ENCODE results near the gene HYCC2. TPM values are rescaled to one million over a fixed set of nuclear protein-coding genes. Genes with fewer than 3 reads are reported as not detected.

HYCC2 gene
- polyA plus RNA-seq, 1 experiment = 6.1 TPM

- POLR2A ChIA-PET = no interaction called here
- peaks cover 6% of the 10 kb centered on the region; the same call in 1 of the 2 replicates for H3K9me3 ChIP-seq (ENCODE audit: control insufficient read depth, insufficient read depth, low read length)
- no peaks in the 10 kb centered on the region for H3K27me3 ChIP-seq (ENCODE audit: control insufficient read depth, insufficient read depth, low read length)
- DNase-seq (ENCODE audit: low read depth, low spot score) = no peak
- CTCF ChIA-PET = no interaction called here
- no peak overlapping the region for H3K4me3 ChIP-seq (ENCODE audit: low read depth, low read length)
- H3K27ac ChIP-seq (ENCODE audit: low read depth, low read length) = no peak overlapping the region
- TF ChIP-seq, protein P1, sequence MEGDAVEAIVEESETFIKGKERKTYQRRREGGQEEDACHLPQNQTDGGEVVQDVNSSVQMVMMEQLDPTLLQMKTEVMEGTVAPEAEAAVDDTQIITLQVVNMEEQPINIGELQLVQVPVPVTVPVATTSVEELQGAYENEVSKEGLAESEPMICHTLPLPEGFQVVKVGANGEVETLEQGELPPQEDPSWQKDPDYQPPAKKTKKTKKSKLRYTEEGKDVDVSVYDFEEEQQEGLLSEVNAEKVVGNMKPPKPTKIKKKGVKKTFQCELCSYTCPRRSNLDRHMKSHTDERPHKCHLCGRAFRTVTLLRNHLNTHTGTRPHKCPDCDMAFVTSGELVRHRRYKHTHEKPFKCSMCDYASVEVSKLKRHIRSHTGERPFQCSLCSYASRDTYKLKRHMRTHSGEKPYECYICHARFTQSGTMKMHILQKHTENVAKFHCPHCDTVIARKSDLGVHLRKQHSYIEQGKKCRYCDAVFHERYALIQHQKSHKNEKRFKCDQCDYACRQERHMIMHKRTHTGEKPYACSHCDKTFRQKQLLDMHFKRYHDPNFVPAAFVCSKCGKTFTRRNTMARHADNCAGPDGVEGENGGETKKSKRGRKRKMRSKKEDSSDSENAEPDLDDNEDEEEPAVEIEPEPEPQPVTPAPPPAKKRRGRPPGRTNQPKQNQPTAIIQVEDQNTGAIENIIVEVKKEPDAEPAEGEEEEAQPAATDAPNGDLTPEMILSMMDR (IDR thresholded peaks at IDR 0.05; ENCODE audit: low read depth, low read length) = no peak
Observed at GRCh38 chr2:201111096-201111495, 39.6 kb upstream of the HYCC2 start.

DNA sequence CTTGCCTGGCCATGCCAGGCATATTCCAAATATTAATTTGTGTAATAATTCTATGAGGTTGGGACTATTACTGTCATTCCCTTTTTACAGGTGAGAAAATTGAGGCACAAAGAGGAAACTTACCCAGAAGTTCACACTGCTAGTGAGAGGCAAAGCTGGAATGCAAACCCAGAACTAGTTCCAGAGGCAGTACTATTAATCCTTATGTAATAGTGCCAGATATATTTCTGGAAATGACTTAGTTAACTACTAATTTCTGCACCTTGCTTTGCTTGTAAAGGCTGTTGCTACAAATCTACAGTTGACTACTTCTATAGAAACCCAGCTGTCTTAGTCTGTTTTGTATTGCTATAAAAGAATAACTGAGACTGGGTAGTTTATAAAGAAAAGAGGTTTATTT, 39.1 kb upstream of the HYCC2 start:
- Histone ChIP-seq H3K27me3 (ENCODE audit: control insufficient read depth, insufficient read depth, low read length) (no peaks in the 10 kb centered on the region), H3K4me3 (ENCODE audit: low read depth, low read length) (no peak overlapping the region), H3K27ac (ENCODE audit: low read depth, low read length) (no peak overlapping the region), H3K9me3 (ENCODE audit: control insufficient read depth, insufficient read depth, low read length) (peaks cover 5% of the 10 kb centered on the region; the same call in 1 of the 2 replicates)
- ChIA-PET POLR2A (no interaction called here), CTCF (no interaction called here)
- TF ChIP-seq, protein P1 (IDR thresholded peaks at IDR 0.05; ENCODE audit: low read depth, low read length) = no peak
- DNase-seq (ENCODE audit: low read depth, low spot score) = no peak

DNA sequence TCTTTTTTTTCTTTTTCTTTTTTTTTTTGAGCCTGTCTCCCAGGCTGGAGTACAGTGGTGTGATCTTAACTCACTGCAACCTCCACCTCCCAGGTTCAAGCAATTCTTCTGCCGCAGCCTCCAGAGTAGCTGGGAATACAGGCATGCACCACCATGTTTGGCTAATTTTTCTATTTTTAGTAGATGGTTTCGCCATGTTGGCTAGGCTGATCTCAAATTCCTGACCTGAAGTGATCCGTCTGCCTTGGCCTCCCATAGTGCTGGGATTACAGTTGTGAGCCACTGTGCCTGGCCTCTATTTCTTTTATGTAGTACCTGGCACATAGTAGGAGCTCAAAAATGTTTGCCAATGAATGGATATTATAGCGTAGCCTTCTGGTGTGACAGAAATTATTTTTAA, 37.7 kb upstream of the HYCC2 start:
- no peak overlapping the region for H3K4me3 ChIP-seq (ENCODE audit: low read depth, low read length)
- TF ChIP-seq, protein P1 (IDR thresholded peaks at IDR 0.05; ENCODE audit: low read depth, low read length) = no peak
- no peak for DNase-seq (ENCODE audit: low read depth, low spot score)
- no peaks in the 10 kb centered on the region for H3K9me3 ChIP-seq (ENCODE audit: control insufficient read depth, insufficient read depth, low read length)
- no peak overlapping the region for H3K27ac ChIP-seq (ENCODE audit: low read depth, low read length)
- no peaks in the 10 kb centered on the region for H3K27me3 ChIP-seq (ENCODE audit: control insufficient read depth, insufficient read depth, low read length)
- CTCF ChIA-PET = interaction anchor here (0.9 kb wide), 1 partner anchor 40 kb away, joined by 3 read pairs; no protein-coding TSS in a partner anchor
- POLR2A ChIA-PET = no interaction called here

GRCh38 chr2:201108341-201108740, 36.9 kb upstream of the HYCC2 start:
- TF ChIP-seq, protein P1 (IDR thresholded peaks at IDR 0.05; ENCODE audit: low read depth, low read length) = no peak
- Histone ChIP-seq H3K9me3 (ENCODE audit: control insufficient read depth, insufficient read depth, low read length) (no peaks in the 10 kb centered on the region), H3K27me3 (ENCODE audit: control insufficient read depth, insufficient read depth, low read length) (no peaks in the 10 kb centered on the region), H3K27ac (ENCODE audit: low read depth, low read length) (no peak overlapping the region), H3K4me3 (ENCODE audit: low read depth, low read length) (no peak overlapping the region)
- DNase-seq (ENCODE audit: low read depth, low spot score) = no peak
- ChIA-PET CTCF (interaction anchor here (0.9 kb wide), 1 partner anchor 39 kb away, joined by 3 read pairs; no protein-coding TSS in a partner anchor), POLR2A (interaction anchor here (0.5 kb wide), 1 partner anchor 214 kb away, joined by 3 read pairs; no protein-coding TSS in a partner anchor)

GRCh38 chr2:201107624-201108023, 36.2 kb upstream of the HYCC2 start:
- TF ChIP-seq, protein P1 (IDR thresholded peaks at IDR 0.05; ENCODE audit: low read depth, low read length) = no peak
- H3K4me3 ChIP-seq (ENCODE audit: low read depth, low read length) = no peak overlapping the region
- no peak overlapping the region for H3K27ac ChIP-seq (ENCODE audit: low read depth, low read length)
- no peak for DNase-seq (ENCODE audit: low read depth, low spot score)
- CTCF ChIA-PET = no interaction called here
- H3K27me3 ChIP-seq (ENCODE audit: control insufficient read depth, insufficient read depth, low read length) = no peaks in the 10 kb centered on the region
- H3K9me3 ChIP-seq (ENCODE audit: control insufficient read depth, insufficient read depth, low read length) = no peaks in the 10 kb centered on the region
- POLR2A ChIA-PET = interaction anchor here (0.5 kb wide), 1 partner anchor 213 kb away, joined by 3 read pairs; no protein-coding TSS in a partner anchor
